Testis (tissue), 2 donors: Measurements from ENCODE around the gene TRIM72.

Experiments
- POLR2A ChIP-seq: fragments of 450-650 bp; IDR thresholded peaks from one replicate; pipeline ENCODE4 v1.6.1; 2017; ENCODE audit warnings: antibody characterized with exemption, mild to moderate bottlenecking, moderate library complexity
- TF ChIP-seq, protein P1 (sequence below), 3 experiments: fragments of 450-650 bp in 2 of 3; fragments of 200-600 bp in 1 of 3; sonication (generic) in 1 of 3; IDR thresholded peaks; one replicate each; pipeline ENCODE4 v1.5.1; 2016 to 2019; ENCODE audit warnings: antibody characterized with exemption in 3 of 3, mild to moderate bottlenecking in 2 of 3, moderate library complexity in 1 of 3

GRCh38 chr16:31214708-31215286 lies 878 bp downstream of the TRIM72 start:
- no peak for TF ChIP-seq POLR2A
- TF ChIP-seq, protein P1, sequence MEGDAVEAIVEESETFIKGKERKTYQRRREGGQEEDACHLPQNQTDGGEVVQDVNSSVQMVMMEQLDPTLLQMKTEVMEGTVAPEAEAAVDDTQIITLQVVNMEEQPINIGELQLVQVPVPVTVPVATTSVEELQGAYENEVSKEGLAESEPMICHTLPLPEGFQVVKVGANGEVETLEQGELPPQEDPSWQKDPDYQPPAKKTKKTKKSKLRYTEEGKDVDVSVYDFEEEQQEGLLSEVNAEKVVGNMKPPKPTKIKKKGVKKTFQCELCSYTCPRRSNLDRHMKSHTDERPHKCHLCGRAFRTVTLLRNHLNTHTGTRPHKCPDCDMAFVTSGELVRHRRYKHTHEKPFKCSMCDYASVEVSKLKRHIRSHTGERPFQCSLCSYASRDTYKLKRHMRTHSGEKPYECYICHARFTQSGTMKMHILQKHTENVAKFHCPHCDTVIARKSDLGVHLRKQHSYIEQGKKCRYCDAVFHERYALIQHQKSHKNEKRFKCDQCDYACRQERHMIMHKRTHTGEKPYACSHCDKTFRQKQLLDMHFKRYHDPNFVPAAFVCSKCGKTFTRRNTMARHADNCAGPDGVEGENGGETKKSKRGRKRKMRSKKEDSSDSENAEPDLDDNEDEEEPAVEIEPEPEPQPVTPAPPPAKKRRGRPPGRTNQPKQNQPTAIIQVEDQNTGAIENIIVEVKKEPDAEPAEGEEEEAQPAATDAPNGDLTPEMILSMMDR (IDR thresholded peaks at IDR 0.05) = no peak
